Endodermal cell (in vitro differentiated cells): ENCODE measurements around the gene B4GALNT3. TPM values are rescaled to one million over a fixed set of nuclear protein-coding genes. Genes with fewer than 3 reads are reported as not detected.

Experiments used
- DNase-seq: peaks from one replicate; pipeline ENCODE4 v3.0.0-alpha.2; 2017
- H3K27ac ChIP-seq: 2 replicates; pipeline ENCODE4 v1.5.1; 2013; ENCODE audit warnings: mild to moderate bottlenecking, low read depth, low read length, moderate library complexity
- H3K27me3 ChIP-seq: 2 replicates; pipeline ENCODE4 v1.6.1; 2013; ENCODE audit warnings: mild to moderate bottlenecking, low read length, moderate library complexity; ENCODE audit not compliant: insufficient read depth, control insufficient read depth, poor library complexity, severe bottlenecking
- H3K36me3 ChIP-seq: 2 replicates; pipeline ENCODE4 v1.7.0; 2013; ENCODE audit warnings: mild to moderate bottlenecking, low read length, moderate library complexity; ENCODE audit not compliant: control insufficient read depth, insufficient read depth
- H3K4me1 ChIP-seq: one replicate; pipeline ENCODE4 v1.7.0; 2013; ENCODE audit warnings: low read length; ENCODE audit not compliant: control insufficient read depth, insufficient read depth
- H3K4me3 ChIP-seq: 2 replicates; pipeline ENCODE4 v1.5.1; 2013; ENCODE audit warnings: mild to moderate bottlenecking, low read length, moderate library complexity
- H3K9ac ChIP-seq: 2 replicates; pipeline ENCODE4 v1.6.1; 2013; ENCODE audit warnings: mild to moderate bottlenecking, low read length, moderate library complexity; ENCODE audit not compliant: poor library complexity, severe bottlenecking; ENCODE audit errors: extremely low read depth
- H3K9me3 ChIP-seq: 2 replicates; pipeline ENCODE4 v1.6.1; 2013; ENCODE audit warnings: mild to moderate bottlenecking, low read length, moderate library complexity; ENCODE audit not compliant: control insufficient read depth
- H3K27ac Mint-ChIP-seq: 2 replicates; pipeline ENCODE4 v1.8.0; 2020; ENCODE audit warnings: mixed read lengths
- H3K27me3 Mint-ChIP-seq: 2 replicates; pipeline ENCODE4 v1.8.0; 2021; ENCODE audit warnings: mild to moderate bottlenecking, mixed read lengths; ENCODE audit not compliant: insufficient read depth
- H3K36me3 Mint-ChIP-seq: 2 replicates; pipeline ENCODE4 v1.8.0; 2020; ENCODE audit warnings: low read depth, mixed read lengths
- H3K4me1 Mint-ChIP-seq: 2 replicates; pipeline ENCODE4 v1.8.0; 2020; ENCODE audit warnings: mixed read lengths
- H3K4me3 Mint-ChIP-seq: 2 replicates; pipeline ENCODE4 v1.8.0; 2020; ENCODE audit warnings: mild to moderate bottlenecking, moderate library complexity, mixed read lengths
- H3K9me3 Mint-ChIP-seq: 2 replicates; pipeline ENCODE4 v1.8.0; 2020; ENCODE audit warnings: mild to moderate bottlenecking, mixed read lengths
- CTCF ChIP-seq: fragments of 200-600 bp; sonication (generic); conservative IDR thresholded peaks from 2 replicates; pipeline ENCODE4 v1.5.0; 2021; ENCODE audit warnings: antibody characterized with exemption, mild to moderate bottlenecking
- WGBS, 2 experiments: methylation state at CpG; one replicate each; pipeline versions ENCODE4 v1.1.5 to v1.1.7; 2013; ENCODE audit warnings: missing lambda C conversion rate in 2 of 2, mixed read lengths in 1 of 2; ENCODE audit not compliant: insufficient coverage in 1 of 2, insufficient read length in 1 of 2; 5-methylcytosine and 5-hydroxymethylcytosine counted together
- total RNA-seq, 2 donors: library from RNA; stranded (reverse); fragmentation: NEBNext Ultra II Directional in 1 of 2; extraction: Animal tissue kit (Norgen Biotek cat#: 25700) in 1 of 2; gene quantifications; 2 replicates in 1 of 2; 3 replicates in 1 of 2; pipeline ENCODE4 v1.2.1, GENCODE V29; 2021

Gene B4GALNT3
- total RNA-seq, 2 donors from 2014 or later, result 61.5 to 155 TPM

DNA sequence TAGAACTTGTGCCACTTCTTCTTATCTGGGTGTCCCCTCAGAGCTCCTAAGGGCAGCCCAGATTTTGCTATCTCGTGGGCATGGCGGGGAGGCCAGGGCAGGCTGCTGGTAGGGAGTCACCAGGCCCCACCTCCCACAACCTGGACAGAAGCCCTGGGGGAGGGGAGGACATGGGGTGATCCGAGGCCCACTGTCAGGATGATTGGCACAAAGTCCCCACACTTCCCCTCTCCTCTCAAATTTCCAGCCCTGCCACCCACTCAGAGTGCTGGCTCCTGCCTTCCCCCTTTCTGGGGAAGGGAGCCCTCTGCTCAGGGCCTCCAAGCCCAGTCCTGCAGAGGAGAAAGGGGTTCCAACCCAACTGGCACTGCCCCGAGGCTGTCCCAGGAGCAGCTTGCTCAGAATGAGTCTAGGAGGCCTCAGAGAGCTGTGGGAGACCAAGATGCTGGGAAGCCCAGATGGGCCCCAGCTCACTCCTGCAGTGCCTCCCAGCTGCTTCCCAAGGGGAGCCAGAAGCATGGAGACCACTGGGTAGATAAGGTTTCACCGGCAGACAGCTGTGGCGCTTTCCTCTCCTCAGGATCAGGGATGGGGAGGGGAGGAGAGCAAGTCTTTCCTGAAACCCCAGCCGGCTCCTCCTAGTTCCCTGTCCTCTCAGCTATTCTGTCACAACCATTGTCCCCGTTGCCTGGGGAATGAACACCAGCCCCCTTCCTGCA, 82.8 kb downstream of the B4GALNT3 start:
- Mint-ChIP-seq H3K36me3 (peaks cover 48% of the 10 kb centered on the region), H3K4me3 (peak overlapping the region; percentile 7), H3K27me3 (no peaks in the 10 kb centered on the region), H3K27ac (peak overlapping the region; percentile 85), H3K9me3 (peaks cover 6% of the 10 kb centered on the region), H3K4me1 (peaks cover 20% of the 10 kb centered on the region)
- 20 to 68% methylated on average over 1 to 6 of the region's 8 CpGs for WGBS, 2 experiments
- TF ChIP-seq CTCF, result no peak
- Histone ChIP-seq H3K9me3 (no peaks in the 10 kb centered on the region), H3K27ac (peak overlapping the region; percentile 42), H3K27me3 (no peaks in the 10 kb centered on the region), H3K36me3 (peaks cover 31% of the 10 kb centered on the region), H3K4me1 (peaks cover 12% of the 10 kb centered on the region), H3K4me3 (no peak overlapping the region), H3K9ac (no peak overlapping the region)
- peak; percentile 66 for DNase-seq

- no peaks in the 10 kb centered on the region for H3K27me3 Mint-ChIP-seq
- H3K9me3 Mint-ChIP-seq, result peaks cover 6% of the 10 kb centered on the region
- no peak overlapping the region for H3K4me3 Mint-ChIP-seq
- no peak overlapping the region for H3K4me3 ChIP-seq
- no peak for DNase-seq
- H3K4me1 Mint-ChIP-seq, result peaks cover 20% of the 10 kb centered on the region
- TF ChIP-seq CTCF, result no peak
- H3K36me3 ChIP-seq, result peaks cover 31% of the 10 kb centered on the region
- H3K36me3 Mint-ChIP-seq, result peaks cover 49% of the 10 kb centered on the region
- H3K4me1 ChIP-seq, result peaks cover 12% of the 10 kb centered on the region
- no peaks in the 10 kb centered on the region for H3K9me3 ChIP-seq
- H3K27me3 ChIP-seq, result no peaks in the 10 kb centered on the region
- H3K27ac Mint-ChIP-seq, result peak overlapping the region; percentile 85
- whole genome bisulfite sequencing, 2 experiments, result 87% methylated on average over 6 of the region's 9 CpGs; no CpG with 5 or more reads in 1 of the 2 experiments
- no peak overlapping the region for H3K9ac ChIP-seq
- peak overlapping the region; percentile 42 for H3K27ac ChIP-seq
Measured at GRCh38 chr12:543114-543451, 83.3 kb downstream of the B4GALNT3 start.

GRCh38 chr12:544142-544541, 84.4 kb downstream of the B4GALNT3 start:
- peaks cover 34% of the 10 kb centered on the region for H3K36me3 ChIP-seq
- DNase-seq, result no peak
- Mint-ChIP-seq H3K4me1 (peaks cover 20% of the 10 kb centered on the region), H3K36me3 (peaks cover 55% of the 10 kb centered on the region), H3K27me3 (no peaks in the 10 kb centered on the region), H3K4me3 (no peak overlapping the region), H3K27ac (no peak overlapping the region), H3K9me3 (peaks cover 6% of the 10 kb centered on the region)
- H3K9me3 ChIP-seq, result no peaks in the 10 kb centered on the region
- H3K27ac ChIP-seq, result no peak overlapping the region
- no peak overlapping the region for H3K9ac ChIP-seq
- H3K4me3 ChIP-seq, result no peak overlapping the region
- TF ChIP-seq CTCF, result no peak
- WGBS, 2 experiments, result 96 to 97% methylated on average over 5 to 8 of the region's 8 CpGs
- H3K27me3 ChIP-seq, result no peaks in the 10 kb centered on the region
- peaks cover 12% of the 10 kb centered on the region for H3K4me1 ChIP-seq
